ENCODE measurements around the gene TDRD10.

DNA sequence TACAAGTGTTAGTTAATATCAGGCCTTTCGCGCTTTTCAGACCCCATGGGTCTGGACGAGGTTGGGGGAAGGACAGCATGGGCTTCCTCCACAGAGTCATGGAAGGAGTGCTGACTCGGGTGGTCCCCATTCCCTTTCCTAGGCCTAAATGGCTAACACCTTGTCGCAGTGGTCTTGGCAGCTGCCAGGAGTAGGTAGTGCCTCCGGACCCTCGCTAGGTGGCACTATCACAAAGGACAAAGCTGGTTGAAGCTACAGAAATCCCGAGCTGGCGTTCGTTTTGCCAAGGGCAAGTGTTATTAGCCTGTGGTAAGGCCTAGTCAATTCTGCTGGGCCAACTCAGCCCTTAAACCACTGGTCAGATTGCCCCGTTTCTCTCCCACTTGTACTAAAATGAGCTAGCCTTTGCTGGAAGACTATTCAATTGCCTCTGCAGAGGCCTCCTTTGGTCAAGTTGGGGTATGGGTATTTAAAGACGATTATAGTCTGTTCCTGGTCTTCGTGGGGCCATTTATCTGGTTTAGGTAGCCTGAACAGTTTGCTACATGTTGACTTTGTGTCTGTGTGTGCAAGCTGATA, 57.5 kb downstream of the TDRD10 start:
- TF ChIP-seq, protein P1, sequence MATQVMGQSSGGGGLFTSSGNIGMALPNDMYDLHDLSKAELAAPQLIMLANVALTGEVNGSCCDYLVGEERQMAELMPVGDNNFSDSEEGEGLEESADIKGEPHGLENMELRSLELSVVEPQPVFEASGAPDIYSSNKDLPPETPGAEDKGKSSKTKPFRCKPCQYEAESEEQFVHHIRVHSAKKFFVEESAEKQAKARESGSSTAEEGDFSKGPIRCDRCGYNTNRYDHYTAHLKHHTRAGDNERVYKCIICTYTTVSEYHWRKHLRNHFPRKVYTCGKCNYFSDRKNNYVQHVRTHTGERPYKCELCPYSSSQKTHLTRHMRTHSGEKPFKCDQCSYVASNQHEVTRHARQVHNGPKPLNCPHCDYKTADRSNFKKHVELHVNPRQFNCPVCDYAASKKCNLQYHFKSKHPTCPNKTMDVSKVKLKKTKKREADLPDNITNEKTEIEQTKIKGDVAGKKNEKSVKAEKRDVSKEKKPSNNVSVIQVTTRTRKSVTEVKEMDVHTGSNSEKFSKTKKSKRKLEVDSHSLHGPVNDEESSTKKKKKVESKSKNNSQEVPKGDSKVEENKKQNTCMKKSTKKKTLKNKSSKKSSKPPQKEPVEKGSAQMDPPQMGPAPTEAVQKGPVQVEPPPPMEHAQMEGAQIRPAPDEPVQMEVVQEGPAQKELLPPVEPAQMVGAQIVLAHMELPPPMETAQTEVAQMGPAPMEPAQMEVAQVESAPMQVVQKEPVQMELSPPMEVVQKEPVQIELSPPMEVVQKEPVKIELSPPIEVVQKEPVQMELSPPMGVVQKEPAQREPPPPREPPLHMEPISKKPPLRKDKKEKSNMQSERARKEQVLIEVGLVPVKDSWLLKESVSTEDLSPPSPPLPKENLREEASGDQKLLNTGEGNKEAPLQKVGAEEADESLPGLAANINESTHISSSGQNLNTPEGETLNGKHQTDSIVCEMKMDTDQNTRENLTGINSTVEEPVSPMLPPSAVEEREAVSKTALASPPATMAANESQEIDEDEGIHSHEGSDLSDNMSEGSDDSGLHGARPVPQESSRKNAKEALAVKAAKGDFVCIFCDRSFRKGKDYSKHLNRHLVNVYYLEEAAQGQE (IDR thresholded peaks at IDR 0.05; ENCODE audit: insufficient read depth in 1 of 2, low read depth in 2 of 2, low read length in 2 of 2): peak; percentile 49 to 64; a peak in 2 of 4 replicates
- TF ChIP-seq POLR2AphosphoS5 (IDR thresholded peaks at IDR 0.05; ENCODE audit: low read depth, low read length) (no peak), TAF1 (IDR thresholded peaks at IDR 0.05; ENCODE audit: borderline replicate concordance, insufficient read depth, low read length) (no peak), SIN3A (IDR thresholded peaks at IDR 0.05; ENCODE audit: borderline replicate concordance, insufficient read depth, low read length) (no peak), FOXP2 (optimal IDR thresholded peaks at IDR 0.05; ENCODE audit: borderline replicate concordance, extremely low read depth, extremely low read length, insufficient read depth) (no peak)
